K562 (cell line): ENCODE data around the gene IRS4. TPM values are rescaled to one million over a fixed set of nuclear protein-coding genes. Genes with fewer than 3 reads are reported as not detected.

Source experiments
- ATAC-seq: fragments of 200-7000 bp; cut with Tn5 transposase; 3 replicates; pipeline ENCODE4 v1.9.1; 2020; ENCODE audit warnings: moderate library complexity
- BruUV-seq: library from RNA; stranded (reverse); fragments of 400-500 nt; replicated peaks from 2 replicates; lab custom pipeline; 2021; lab: Mats Ljungman, UMichigan
- CTCF ChIA-PET: fragments of 300-600 bp; formaldehyde crosslinking; extraction: SDS; loops from one replicate; lab custom pipeline; 2021; ENCODE audit warnings: low intra/inter-chr PET ratio; lab: Yijun Ruan, JAX
- POLR2A ChIA-PET: fragments of 300-600, 350-650 bp; sonication (Branson Sonifier 250); formaldehyde crosslinking; extraction: SDS; loops from one replicate; lab custom pipeline; 2021; ENCODE audit warnings: antibody characterized with exemption, inconsistent platforms; lab: Yijun Ruan, JAX
- DNase-seq, 4 experiments: peaks; one replicate each; pipeline versions ENCODE4 v3.0.0 to v3.0.0-alpha.2; 2011 to 2018; ENCODE audit warnings: low spot score in 3 of 4, mixed read lengths in 3 of 4; ENCODE audit errors: extremely low read depth in 1 of 4
- FAIRE-seq: peaks from 2 replicates; lab custom pipeline; 2011; peaks lifted over from hg19 to GRCh38; lab: Jason Lieb, UNC
- H2AFZ ChIP-seq: 2 replicates; pipeline ENCODE4 v1.6.0; 2011; ENCODE audit warnings: low read depth, low read length, control low read depth, inconsistent platforms
- H3K27ac ChIP-seq: fragments of 200-600 bp; 3 replicates; pipeline ENCODE4 v1.8.0; 2011; ENCODE audit warnings: low read depth, mild to moderate bottlenecking, control low read depth, inconsistent platforms, low read length, moderate library complexity, mixed read lengths; ENCODE audit errors: extremely low read depth
- H3K27me3 ChIP-seq, 2 experiments: fragments of 300-600 bp in 1 of 2; 2 replicates in 1 of 2; 3 replicates in 1 of 2; pipeline versions ENCODE4 v1.6.0 to v1.8.0; 2011; ENCODE audit warnings: inconsistent platforms in 2 of 2, low read length in 2 of 2, mild to moderate bottlenecking in 1 of 2, mixed read lengths in 1 of 2, moderate library complexity in 1 of 2; ENCODE audit not compliant: control insufficient read depth in 2 of 2, insufficient read depth in 2 of 2
- H3K36me3 ChIP-seq: fragments of 300-600 bp; 3 replicates; pipeline ENCODE4 v1.8.0; 2011; ENCODE audit warnings: mild to moderate bottlenecking, low read length, inconsistent platforms; ENCODE audit not compliant: control insufficient read depth, insufficient read depth
- H3K4me1 ChIP-seq, 2 experiments: fragments of 200-600 bp in 1 of 2; replicated peaks in 1 of 2; 2 replicates in 1 of 2; 3 replicates in 1 of 2; pipeline versions ENCODE4 v1.5.1 to v1.8.0; 2011; ENCODE audit warnings: inconsistent platforms in 2 of 2, low read length in 2 of 2, mild to moderate bottlenecking in 1 of 2, mixed read lengths in 1 of 2, moderate library complexity in 1 of 2; ENCODE audit not compliant: control insufficient read depth in 2 of 2, insufficient read depth in 2 of 2
- H3K4me2 ChIP-seq: 2 replicates; pipeline ENCODE4 v1.6.1; 2011; ENCODE audit warnings: low read length, control low read depth, inconsistent platforms, mixed read lengths; ENCODE audit not compliant: insufficient read depth
- H3K4me3 ChIP-seq: fragments of 200-600 bp; sonication (generic), shearing (Covaris generic); 2 replicates; pipeline ENCODE4 v1.5.1; 2016; ENCODE audit warnings: control low read depth, inconsistent platforms
- H3K79me2 ChIP-seq: fragments of 200-600 bp; 3 replicates; pipeline ENCODE4 v1.8.0; 2011; ENCODE audit warnings: low read length, inconsistent platforms; ENCODE audit not compliant: control insufficient read depth, insufficient read depth
- H3K9ac ChIP-seq, 2 experiments: 2 replicates each; pipeline versions ENCODE4 v1.6.0 to v1.6.1; 2011; ENCODE audit warnings: low read depth in 2 of 2, low read length in 2 of 2, control low read depth in 1 of 2, inconsistent platforms in 1 of 2, mild to moderate bottlenecking in 1 of 2, mixed read lengths in 1 of 2; ENCODE audit not compliant: insufficient read depth in 1 of 2
- H3K9me1 ChIP-seq: one replicate; pipeline ENCODE4 v1.6.0; 2011; ENCODE audit warnings: inconsistent platforms, mild to moderate bottlenecking, low read length, moderate library complexity; ENCODE audit not compliant: control insufficient read depth, insufficient read depth
- H3K9me3 ChIP-seq: replicated peaks from 2 replicates; pipeline ENCODE4 v1.5.1; 2011; ENCODE audit warnings: low read depth, low read length, inconsistent platforms; ENCODE audit not compliant: control insufficient read depth, insufficient read depth
- H4K20me1 ChIP-seq: replicated peaks from 2 replicates; pipeline ENCODE4 v1.6.1; 2011; ENCODE audit warnings: low read length, inconsistent platforms, mixed read lengths; ENCODE audit not compliant: control insufficient read depth, insufficient read depth
- BRF1 ChIP-seq: IDR thresholded peaks from 3 replicates; pipeline ENCODE4 v1.6.1; 2011; ENCODE audit warnings: borderline replicate concordance, mild to moderate bottlenecking; ENCODE audit not compliant: insufficient read length; ENCODE audit errors: extremely low read depth
- ILF3 ChIP-seq: fragments of 450-650 bp; IDR thresholded peaks from 2 replicates; pipeline ENCODE4 v1.6.1; 2018; ENCODE audit warnings: antibody characterized with exemption, mild to moderate bottlenecking, moderate library complexity, borderline replicate concordance
- NCOR1 ChIP-seq: fragments of 450-650 bp; IDR thresholded peaks from 2 replicates; pipeline ENCODE4 v1.6.1; 2016; ENCODE audit warnings: mild to moderate bottlenecking, moderate library complexity
- NFE2L1 ChIP-seq: fragments of 450-650 bp; IDR thresholded peaks from 2 replicates; pipeline ENCODE4 v1.6.1; 2016; ENCODE audit warnings: missing genetic modification characterization, low read depth, mild to moderate bottlenecking, missing compliant biosample characterization, moderate library complexity, borderline replicate concordance
- RBM15 ChIP-seq: fragments of 200-400 bp; formaldehyde crosslinking; IDR thresholded peaks from 2 replicates; pipeline ENCODE4 v1.6.1; 2018; ENCODE audit warnings: mild to moderate bottlenecking, low read length, moderate library complexity; ENCODE audit not compliant: insufficient read depth
- WGBS: fragments of 100-300 bp; shearing (Covaris generic); methylation state at CpG from one replicate; pipeline ENCODE4 v1.1.6; 2016; ENCODE audit warnings: low coverage, mixed read lengths; ENCODE audit not compliant: insufficient coverage; ENCODE audit errors: missing lambda C conversion rate; 5-methylcytosine and 5-hydroxymethylcytosine counted together
- in situ Hi-C: fragments of 300-500 bp; cut with MboI; formaldehyde crosslinking; loops from 4 replicates; pipeline ENCODE4 v1.15.0; 2018; ENCODE audit warnings: inconsistent platforms, mixed read lengths
- intact Hi-C: fragments of 100-400 bp; cut with micrococcal nuclease; formaldehyde crosslinking; loops from 2 replicates; pipeline ENCODE4 v1.14.2; 2022
- polyA plus RNA-seq, 8 experiments: library from polyadenylated mRNA; depleted of rRNA in 4 of 8; stranded (reverse) in 5 of 8; unstranded in 3 of 8; fragments of >200 nt; fragmentation: Nextera tagmentation in 2 of 8; fragmentation: Illumina TruSeq in 1 of 8; extraction: Ambion mirVana in 2 of 8; extraction: Trizol in 1 of 8; gene quantifications; 2 replicates each; pipeline versions ENCODE4 v1.2.1 to v1.2.3, GENCODE V29; 2011 to 2014; ENCODE audit warnings: inconsistent platforms in 1 of 8, missing spikeins in 1 of 8
- total RNA-seq, 7 experiments: library from RNA; depleted of rRNA in 6 of 7; stranded (reverse); fragments of >200 nt in 6 of 7; fragmentation: Illumina TruSeq in 2 of 7; extraction: Trizol in 2 of 7; gene quantifications; 2 replicates each; pipeline versions ENCODE4 v1.2.1 to v1.2.3, GENCODE V29; 2011 to 2021; ENCODE audit warnings: low replicate concordance in 1 of 7
- TF ChIP-seq, protein P1 (sequence below): fragments of 450-650 bp; IDR thresholded peaks from 2 replicates; pipeline ENCODE4 v1.6.1; 2016
- TF ChIP-seq, protein P2 (sequence below): fragments of 200-800 bp; sonication (Bioruptor generic); IDR thresholded peaks from 2 replicates; pipeline ENCODE4 v1.6.1; 2016; ENCODE audit warnings: missing genetic modification characterization, missing compliant biosample characterization
- TF ChIP-seq, protein P3 (sequence below): fragments of 450-650 bp; IDR thresholded peaks from 2 replicates; pipeline ENCODE4 v1.6.1; 2017; ENCODE audit warnings: antibody characterized with exemption, mild to moderate bottlenecking
- TF ChIP-seq, protein P4 (sequence below): sonication (generic); formaldehyde crosslinking; IDR thresholded peaks from 2 replicates; pipeline ENCODE4 v1.8.1; 2023; ENCODE audit warnings: mild to moderate bottlenecking, missing genetic modification reagents

The IRS4 gene
- total and polyA plus RNA-seq, 9 of the 15 experiments (the other 6 are each of a cell fraction or from before 2014, with no cell fraction given): not detected

DNA sequence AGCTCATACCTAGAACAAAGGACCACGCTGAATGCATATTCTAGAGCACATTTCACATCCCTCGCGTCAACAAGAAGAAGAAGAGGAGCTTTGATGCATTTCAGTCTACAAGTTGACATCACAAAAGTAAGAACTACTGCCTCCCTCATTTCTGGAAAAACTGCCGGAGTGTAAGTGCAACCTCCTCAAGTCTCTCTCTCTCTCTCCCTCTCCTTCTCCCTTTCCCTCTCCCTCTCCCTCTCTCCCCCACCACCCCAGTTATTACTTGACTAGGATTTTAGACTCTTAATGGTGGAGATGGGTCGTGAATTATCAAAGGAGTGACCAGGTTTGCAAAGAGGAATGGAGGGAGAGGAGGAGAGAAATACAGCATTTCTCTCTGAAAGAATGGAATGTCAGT, 1.4 kb upstream of the IRS4 start:
- DNase-seq: no peak
- intact Hi-C loops: no loop called here
- TF ChIP-seq, protein P1, sequence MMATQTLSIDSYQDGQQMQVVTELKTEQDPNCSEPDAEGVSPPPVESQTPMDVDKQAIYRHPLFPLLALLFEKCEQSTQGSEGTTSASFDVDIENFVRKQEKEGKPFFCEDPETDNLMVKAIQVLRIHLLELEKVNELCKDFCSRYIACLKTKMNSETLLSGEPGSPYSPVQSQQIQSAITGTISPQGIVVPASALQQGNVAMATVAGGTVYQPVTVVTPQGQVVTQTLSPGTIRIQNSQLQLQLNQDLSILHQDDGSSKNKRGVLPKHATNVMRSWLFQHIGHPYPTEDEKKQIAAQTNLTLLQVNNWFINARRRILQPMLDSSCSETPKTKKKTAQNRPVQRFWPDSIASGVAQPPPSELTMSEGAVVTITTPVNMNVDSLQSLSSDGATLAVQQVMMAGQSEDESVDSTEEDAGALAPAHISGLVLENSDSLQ: no peak
- TF ChIP-seq, protein P2, sequence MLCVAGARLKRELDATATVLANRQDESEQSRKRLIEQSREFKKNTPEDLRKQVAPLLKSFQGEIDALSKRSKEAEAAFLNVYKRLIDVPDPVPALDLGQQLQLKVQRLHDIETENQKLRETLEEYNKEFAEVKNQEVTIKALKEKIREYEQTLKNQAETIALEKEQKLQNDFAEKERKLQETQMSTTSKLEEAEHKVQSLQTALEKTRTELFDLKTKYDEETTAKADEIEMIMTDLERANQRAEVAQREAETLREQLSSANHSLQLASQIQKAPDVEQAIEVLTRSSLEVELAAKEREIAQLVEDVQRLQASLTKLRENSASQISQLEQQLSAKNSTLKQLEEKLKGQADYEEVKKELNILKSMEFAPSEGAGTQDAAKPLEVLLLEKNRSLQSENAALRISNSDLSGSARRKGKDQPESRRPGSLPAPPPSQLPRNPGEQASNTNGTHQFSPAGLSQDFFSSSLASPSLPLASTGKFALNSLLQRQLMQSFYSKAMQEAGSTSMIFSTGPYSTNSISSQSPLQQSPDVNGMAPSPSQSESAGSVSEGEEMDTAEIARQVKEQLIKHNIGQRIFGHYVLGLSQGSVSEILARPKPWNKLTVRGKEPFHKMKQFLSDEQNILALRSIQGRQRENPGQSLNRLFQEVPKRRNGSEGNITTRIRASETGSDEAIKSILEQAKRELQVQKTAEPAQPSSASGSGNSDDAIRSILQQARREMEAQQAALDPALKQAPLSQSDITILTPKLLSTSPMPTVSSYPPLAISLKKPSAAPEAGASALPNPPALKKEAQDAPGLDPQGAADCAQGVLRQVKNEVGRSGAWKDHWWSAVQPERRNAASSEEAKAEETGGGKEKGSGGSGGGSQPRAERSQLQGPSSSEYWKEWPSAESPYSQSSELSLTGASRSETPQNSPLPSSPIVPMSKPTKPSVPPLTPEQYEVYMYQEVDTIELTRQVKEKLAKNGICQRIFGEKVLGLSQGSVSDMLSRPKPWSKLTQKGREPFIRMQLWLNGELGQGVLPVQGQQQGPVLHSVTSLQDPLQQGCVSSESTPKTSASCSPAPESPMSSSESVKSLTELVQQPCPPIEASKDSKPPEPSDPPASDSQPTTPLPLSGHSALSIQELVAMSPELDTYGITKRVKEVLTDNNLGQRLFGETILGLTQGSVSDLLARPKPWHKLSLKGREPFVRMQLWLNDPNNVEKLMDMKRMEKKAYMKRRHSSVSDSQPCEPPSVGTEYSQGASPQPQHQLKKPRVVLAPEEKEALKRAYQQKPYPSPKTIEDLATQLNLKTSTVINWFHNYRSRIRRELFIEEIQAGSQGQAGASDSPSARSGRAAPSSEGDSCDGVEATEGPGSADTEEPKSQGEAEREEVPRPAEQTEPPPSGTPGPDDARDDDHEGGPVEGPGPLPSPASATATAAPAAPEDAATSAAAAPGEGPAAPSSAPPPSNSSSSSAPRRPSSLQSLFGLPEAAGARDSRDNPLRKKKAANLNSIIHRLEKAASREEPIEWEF (CRISPR knock-in tag): no peak
- TF ChIP-seq, protein P3, sequence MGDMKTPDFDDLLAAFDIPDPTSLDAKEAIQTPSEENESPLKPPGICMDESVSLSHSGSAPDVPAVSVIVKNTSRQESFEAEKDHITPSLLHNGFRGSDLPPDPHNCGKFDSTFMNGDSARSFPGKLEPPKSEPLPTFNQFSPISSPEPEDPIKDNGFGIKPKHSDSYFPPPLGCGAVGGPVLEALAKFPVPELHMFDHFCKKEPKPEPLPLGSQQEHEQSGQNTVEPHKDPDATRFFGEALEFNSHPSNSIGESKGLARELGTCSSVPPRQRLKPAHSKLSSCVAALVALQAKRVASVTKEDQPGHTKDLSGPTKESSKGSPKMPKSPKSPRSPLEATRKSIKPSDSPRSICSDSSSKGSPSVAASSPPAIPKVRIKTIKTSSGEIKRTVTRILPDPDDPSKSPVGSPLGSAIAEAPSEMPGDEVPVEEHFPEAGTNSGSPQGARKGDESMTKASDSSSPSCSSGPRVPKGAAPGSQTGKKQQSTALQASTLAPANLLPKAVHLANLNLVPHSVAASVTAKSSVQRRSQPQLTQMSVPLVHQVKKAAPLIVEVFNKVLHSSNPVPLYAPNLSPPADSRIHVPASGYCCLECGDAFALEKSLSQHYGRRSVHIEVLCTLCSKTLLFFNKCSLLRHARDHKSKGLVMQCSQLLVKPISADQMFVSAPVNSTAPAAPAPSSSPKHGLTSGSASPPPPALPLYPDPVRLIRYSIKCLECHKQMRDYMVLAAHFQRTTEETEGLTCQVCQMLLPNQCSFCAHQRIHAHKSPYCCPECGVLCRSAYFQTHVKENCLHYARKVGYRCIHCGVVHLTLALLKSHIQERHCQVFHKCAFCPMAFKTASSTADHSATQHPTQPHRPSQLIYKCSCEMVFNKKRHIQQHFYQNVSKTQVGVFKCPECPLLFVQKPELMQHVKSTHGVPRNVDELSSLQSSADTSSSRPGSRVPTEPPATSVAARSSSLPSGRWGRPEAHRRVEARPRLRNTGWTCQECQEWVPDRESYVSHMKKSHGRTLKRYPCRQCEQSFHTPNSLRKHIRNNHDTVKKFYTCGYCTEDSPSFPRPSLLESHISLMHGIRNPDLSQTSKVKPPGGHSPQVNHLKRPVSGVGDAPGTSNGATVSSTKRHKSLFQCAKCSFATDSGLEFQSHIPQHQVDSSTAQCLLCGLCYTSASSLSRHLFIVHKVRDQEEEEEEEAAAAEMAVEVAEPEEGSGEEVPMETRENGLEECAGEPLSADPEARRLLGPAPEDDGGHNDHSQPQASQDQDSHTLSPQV: no peak
- TF ChIP-seq, protein P4, sequence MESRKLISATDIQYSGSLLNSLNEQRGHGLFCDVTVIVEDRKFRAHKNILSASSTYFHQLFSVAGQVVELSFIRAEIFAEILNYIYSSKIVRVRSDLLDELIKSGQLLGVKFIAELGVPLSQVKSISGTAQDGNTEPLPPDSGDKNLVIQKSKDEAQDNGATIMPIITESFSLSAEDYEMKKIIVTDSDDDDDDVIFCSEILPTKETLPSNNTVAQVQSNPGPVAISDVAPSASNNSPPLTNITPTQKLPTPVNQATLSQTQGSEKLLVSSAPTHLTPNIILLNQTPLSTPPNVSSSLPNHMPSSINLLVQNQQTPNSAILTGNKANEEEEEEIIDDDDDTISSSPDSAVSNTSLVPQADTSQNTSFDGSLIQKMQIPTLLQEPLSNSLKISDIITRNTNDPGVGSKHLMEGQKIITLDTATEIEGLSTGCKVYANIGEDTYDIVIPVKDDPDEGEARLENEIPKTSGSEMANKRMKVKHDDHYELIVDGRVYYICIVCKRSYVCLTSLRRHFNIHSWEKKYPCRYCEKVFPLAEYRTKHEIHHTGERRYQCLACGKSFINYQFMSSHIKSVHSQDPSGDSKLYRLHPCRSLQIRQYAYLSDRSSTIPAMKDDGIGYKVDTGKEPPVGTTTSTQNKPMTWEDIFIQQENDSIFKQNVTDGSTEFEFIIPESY (CRISPR knock-in tag): no peak
- TF ChIP-seq NCOR1 (no peak), BRF1 (no peak), RBM15 (no peak), NFE2L1 (tag) (no peak), ILF3 (no peak)

More for the DNA sequence above, 1.4 kb upstream of the IRS4 start:
- ATAC-seq (no peak), FAIRE-seq (no peak)
- Histone ChIP-seq H3K79me2 (no peaks in the 10 kb centered on the region), H3K4me1 (peaks cover 0 to 10% of the 10 kb centered on the region in 2 experiments; a peak in 2 of 5 replicates), H3K4me3 (no peak overlapping the region), H3K27ac (no peak overlapping the region), H3K9me3 (no peaks in the 10 kb centered on the region), H3K9me1 (no peaks in the 10 kb centered on the region), H3K27me3 (peaks cover 0 to 16% of the 10 kb centered on the region in 2 experiments; a peak in 2 of 5 replicates), H4K20me1 (no peaks in the 10 kb centered on the region), H3K36me3 (no peaks in the 10 kb centered on the region), H3K9ac (no peak overlapping the region), H2AFZ (no peak overlapping the region), H3K4me2 (no peak overlapping the region)
- WGBS: 8% methylated on average over 3 of the region's 5 CpGs
- ChIA-PET CTCF (no interaction called here), POLR2A (no interaction called here)
- in situ Hi-C loops: no loop called here
- BruUV-seq: no TSS peak
